ENCODE measurements around the gene RAVER2. TPM values are rescaled to one million over a fixed set of nuclear protein-coding genes. Genes with fewer than 3 reads are reported as not detected.

RAVER2 gene
- total and polyA plus RNA-seq, 2 experiments from 2014 or later: 0.63 to 2.4 TPM

- Histone ChIP-seq H3K9me3 (ENCODE audit: low read depth) (no peaks in the 10 kb centered on the region), H3K79me2 (ENCODE audit: insufficient read depth) (no peaks in the 10 kb centered on the region), H3K27me3 (replicated peaks; ENCODE audit: insufficient read depth) (no peaks in the 10 kb centered on the region), H3K9ac (no peak overlapping the region), H3K4me1 (ENCODE audit: insufficient read depth) (no peaks in the 10 kb centered on the region), H4K20me1 (ENCODE audit: insufficient read depth) (no peaks in the 10 kb centered on the region), H3K4me3 (no peak overlapping the region), H3K9me2 (ENCODE audit: insufficient read depth) (no peaks in the 10 kb centered on the region), H3F3A (ENCODE audit: insufficient read depth) (no peaks in the 10 kb centered on the region), H3K36me3 (ENCODE audit: low read depth) (peaks cover 36% of the 10 kb centered on the region), H2AFZ (no peak overlapping the region), H3K27ac (no peak overlapping the region), H3K4me2 (ENCODE audit: unreplicated experiment) (no peak overlapping the region)
- in situ Hi-C loops (cut with MboI): no loop called here
- WGBS, 2 experiments (ENCODE audit: low coverage in 1 of 2, low lambda C conversion rate in 2 of 2, missing lambda C conversion rate in 2 of 2): 54 to 63% methylated on average over 4 of the region's 4 CpGs
- DNase-seq: peak; percentile 35
- TF ChIP-seq EZH2phosphoT487 (IDR thresholded peaks at IDR 0.05; ENCODE audit: insufficient read depth, low read depth) (no peak), EZH2 (IDR thresholded peaks at IDR 0.05; ENCODE audit: insufficient read depth, poor library complexity, severe bottlenecking) (no peak)
These were observed 116.7 kb downstream of the RAVER2 start for GRCh38 chr1:64861611-64862010.

GRCh38 chr1:64864018-64864940 lies 119.4 kb downstream of the RAVER2 start:
- Histone ChIP-seq H3K36me3 (ENCODE audit: low read depth) (peaks cover 50% of the 10 kb centered on the region), H3K9me2 (ENCODE audit: insufficient read depth) (no peaks in the 10 kb centered on the region), H3K27me3 (replicated peaks; ENCODE audit: insufficient read depth) (no peaks in the 10 kb centered on the region), H3K79me2 (ENCODE audit: insufficient read depth) (no peaks in the 10 kb centered on the region), H4K20me1 (ENCODE audit: insufficient read depth) (no peaks in the 10 kb centered on the region), H3K9me3 (ENCODE audit: low read depth) (no peaks in the 10 kb centered on the region), H3K4me2 (ENCODE audit: unreplicated experiment) (no peak overlapping the region), H3F3A (ENCODE audit: insufficient read depth) (no peaks in the 10 kb centered on the region), H3K27ac (no peak overlapping the region), H3K4me1 (ENCODE audit: insufficient read depth) (no peaks in the 10 kb centered on the region), H3K9ac (no peak overlapping the region), H2AFZ (no peak overlapping the region), H3K4me3 (no peak overlapping the region)
- TF ChIP-seq EZH2 (IDR thresholded peaks at IDR 0.05; ENCODE audit: insufficient read depth, poor library complexity, severe bottlenecking) (no peak), EZH2phosphoT487 (IDR thresholded peaks at IDR 0.05; ENCODE audit: insufficient read depth, low read depth) (no peak)
- WGBS, 2 experiments (ENCODE audit: low coverage in 1 of 2, low lambda C conversion rate in 2 of 2, missing lambda C conversion rate in 2 of 2): 94 to 95% methylated on average over 14 of the region's 14 CpGs
- no peak for DNase-seq
- in situ Hi-C loops (cut with MboI): no loop called here

- Histone ChIP-seq H3K4me3 (no peak overlapping the region), H3K27ac (no peak overlapping the region), H3F3A (ENCODE audit: insufficient read depth) (no peaks in the 10 kb centered on the region), H2AFZ (no peak overlapping the region), H3K9ac (no peak overlapping the region), H3K4me1 (ENCODE audit: insufficient read depth) (no peaks in the 10 kb centered on the region), H3K9me3 (ENCODE audit: low read depth) (no peaks in the 10 kb centered on the region), H3K9me2 (ENCODE audit: insufficient read depth) (no peaks in the 10 kb centered on the region), H3K36me3 (ENCODE audit: low read depth) (peaks cover 42% of the 10 kb centered on the region), H4K20me1 (ENCODE audit: insufficient read depth) (no peaks in the 10 kb centered on the region), H3K4me2 (ENCODE audit: unreplicated experiment) (no peak overlapping the region), H3K79me2 (ENCODE audit: insufficient read depth) (no peaks in the 10 kb centered on the region), H3K27me3 (replicated peaks; ENCODE audit: insufficient read depth) (no peaks in the 10 kb centered on the region)
- no peak for DNase-seq
- TF ChIP-seq EZH2phosphoT487 (IDR thresholded peaks at IDR 0.05; ENCODE audit: insufficient read depth, low read depth) (no peak), EZH2 (IDR thresholded peaks at IDR 0.05; ENCODE audit: insufficient read depth, poor library complexity, severe bottlenecking) (no peak)
- in situ Hi-C loops (cut with MboI): no loop called here
- 93 to 96% methylated on average over 6 of the region's 6 CpGs for WGBS, 2 experiments (ENCODE audit: low coverage in 1 of 2, low lambda C conversion rate in 2 of 2, missing lambda C conversion rate in 2 of 2)
These were observed 120.4 kb downstream of the RAVER2 start for GRCh38 chr1:64865105-64865757.

- H3K9me3 ChIP-seq (ENCODE audit: low read depth): no peaks in the 10 kb centered on the region
- H3K27ac ChIP-seq: no peak overlapping the region
- in situ Hi-C loops (cut with MboI): no loop called here
- H3F3A ChIP-seq (ENCODE audit: insufficient read depth): no peaks in the 10 kb centered on the region
- H3K4me2 ChIP-seq (ENCODE audit: unreplicated experiment): no peak overlapping the region
- H3K4me1 ChIP-seq (ENCODE audit: insufficient read depth): no peaks in the 10 kb centered on the region
- peaks cover 47% of the 10 kb centered on the region for H3K36me3 ChIP-seq (ENCODE audit: low read depth)
- no peaks in the 10 kb centered on the region for H3K9me2 ChIP-seq (ENCODE audit: insufficient read depth)
- no peak overlapping the region for H2AFZ ChIP-seq
- no peak for DNase-seq
- peaks cover 8% of the 10 kb centered on the region; the same call in 1 of the 2 replicates for H3K79me2 ChIP-seq (ENCODE audit: insufficient read depth)
- no peaks in the 10 kb centered on the region for H3K27me3 ChIP-seq (replicated peaks; ENCODE audit: insufficient read depth)
- no peak overlapping the region for H3K4me3 ChIP-seq
- WGBS, 2 experiments (ENCODE audit: low coverage in 1 of 2, low lambda C conversion rate in 2 of 2, missing lambda C conversion rate in 2 of 2): 88 to 90% methylated on average over 10 of the region's 10 CpGs
- TF ChIP-seq EZH2 (IDR thresholded peaks at IDR 0.05; ENCODE audit: insufficient read depth, poor library complexity, severe bottlenecking) (no peak), EZH2phosphoT487 (IDR thresholded peaks at IDR 0.05; ENCODE audit: insufficient read depth, low read depth) (no peak)
- H3K9ac ChIP-seq: no peak overlapping the region
- no peaks in the 10 kb centered on the region for H4K20me1 ChIP-seq (ENCODE audit: insufficient read depth)
These were observed 121.8 kb downstream of the RAVER2 start for GRCh38 chr1:64866689-64867088.

Measured in GM23248 (cell line).